Measurements from ENCODE around the gene ATP6V0A4. TPM values are rescaled to one million over a fixed set of nuclear protein-coding genes. Genes with fewer than 3 reads are reported as not detected.
"Not testable (repeated sequence)": the region's sequence is repeated elsewhere in the genome, so short reads cannot be mapped to it uniquely, and the experiment has no call there.

Gene ATP6V0A4
- total RNA-seq, 1 donor from 2014 or later = 0.82 TPM

- no peak for DNase-seq
These were observed 47.5 kb downstream of the ATP6V0A4 start for GRCh38 chr7:138750473-138750872.

- no peak for DNase-seq
These were observed 48.0 kb downstream of the ATP6V0A4 start for GRCh38 chr7:138749960-138750359.

- no peak for DNase-seq
These were observed 49.3 kb downstream of the ATP6V0A4 start for GRCh38 chr7:138748666-138749065.

GRCh38 chr7:138746073-138746472 lies 51.9 kb downstream of the ATP6V0A4 start:
- DNase-seq = no peak

GRCh38 chr7:138745189-138745588 lies 52.8 kb downstream of the ATP6V0A4 start:
- DNase-seq = no peak

GRCh38 chr7:138741453-138741735 lies 56.6 kb downstream of the ATP6V0A4 start:
- no peak for DNase-seq

GRCh38 chr7:138739859-138740258 lies 58.1 kb downstream of the ATP6V0A4 start:
- no peak for DNase-seq

- DNase-seq = peak; percentile 96
These were observed 59.3 kb downstream of the ATP6V0A4 start for GRCh38 chr7:138738551-138739335.

GRCh38 chr7:138738114-138738513 lies 59.9 kb downstream of the ATP6V0A4 start:
- no peak for DNase-seq

- no peak for DNase-seq
These were observed 62.6 kb downstream of the ATP6V0A4 start for GRCh38 chr7:138735399-138735798.

- not testable (repeated sequence) for DNase-seq
These were observed 66.3 kb downstream of the ATP6V0A4 start for GRCh38 chr7:138731733-138732132.

- no peak for DNase-seq
These were observed 68.6 kb downstream of the ATP6V0A4 start for GRCh38 chr7:138729444-138729843.

- peak; percentile 49 for DNase-seq
These were observed 70.5 kb downstream of the ATP6V0A4 start for GRCh38 chr7:138727336-138728099.

GRCh38 chr7:138726288-138726687 lies 71.7 kb downstream of the ATP6V0A4 start:
- DNase-seq = no peak

GRCh38 chr7:138720286-138720685 lies 77.7 kb downstream of the ATP6V0A4 start:
- no peak for DNase-seq

- no peak for DNase-seq
These were observed 81.1 kb downstream of the ATP6V0A4 start for GRCh38 chr7:138716889-138717288.

- DNase-seq = no peak
These were observed 84.8 kb downstream of the ATP6V0A4 start for GRCh38 chr7:138713191-138713590.

GRCh38 chr7:138712652-138713051 lies 85.3 kb downstream of the ATP6V0A4 start:
- DNase-seq = no peak

GRCh38 chr7:138710536-138711385 lies 87.2 kb downstream of the ATP6V0A4 start:
- DNase-seq = peak; percentile 37

- DNase-seq = no peak
These were observed 92.8 kb downstream of the ATP6V0A4 start for GRCh38 chr7:138705167-138705566.

- DNase-seq = no peak
These were observed 96.5 kb downstream of the ATP6V0A4 start for GRCh38 chr7:138701537-138701923.

GRCh38 chr7:138700857-138701536 lies 97.0 kb downstream of the ATP6V0A4 start, which contains the start of gene SVOPL:
Gene SVOPL (minus strand): TSS chr7:138701362. CDS start chr7:138679045, 22,317 bp downstream.
- no peak for DNase-seq
